Neural progenitor cell (in vitro differentiated cells): Measurements from ENCODE around the gene SLC6A18.

Experiments used
- EZH2 ChIP-seq: fragments of 200-600 bp; sonication (generic); IDR thresholded peaks from 2 replicates; pipeline ENCODE4 v1.6.1; 2017; ENCODE audit warnings: antibody characterized with exemption, mild to moderate bottlenecking, moderate library complexity
- EZH2phosphoT487 ChIP-seq: fragments of 200-600 bp; sonication (generic); IDR thresholded peaks from 2 replicates; pipeline ENCODE4 v1.6.1; 2017; ENCODE audit warnings: antibody characterized with exemption
- TF ChIP-seq, protein P1 (sequence below): fragments of 200-600 bp; sonication (generic); IDR thresholded peaks from 2 replicates; pipeline ENCODE4 v1.5.1; 2017; ENCODE audit warnings: antibody characterized with exemption, mild to moderate bottlenecking

DNA sequence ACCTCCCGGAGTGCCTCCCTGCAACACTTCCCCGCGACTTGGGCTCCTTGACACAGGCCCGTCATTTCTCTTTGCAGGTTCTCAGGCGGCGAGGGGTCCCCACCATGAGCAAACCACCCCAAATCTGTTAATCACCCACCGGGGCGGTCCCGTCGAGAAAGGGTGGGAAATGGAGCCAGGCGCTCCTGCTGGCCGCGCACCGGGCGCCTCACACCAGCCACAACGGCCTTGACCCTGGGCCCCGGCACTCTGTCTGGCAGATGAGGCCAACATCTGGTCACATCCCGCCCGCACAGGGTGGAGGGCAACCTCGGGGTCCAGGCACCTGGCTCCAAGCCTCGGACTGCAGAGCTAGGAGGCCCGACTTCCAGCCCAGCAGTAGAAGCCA is 70.5 kb downstream of the SLC6A18 start:
- TF ChIP-seq, protein P1, sequence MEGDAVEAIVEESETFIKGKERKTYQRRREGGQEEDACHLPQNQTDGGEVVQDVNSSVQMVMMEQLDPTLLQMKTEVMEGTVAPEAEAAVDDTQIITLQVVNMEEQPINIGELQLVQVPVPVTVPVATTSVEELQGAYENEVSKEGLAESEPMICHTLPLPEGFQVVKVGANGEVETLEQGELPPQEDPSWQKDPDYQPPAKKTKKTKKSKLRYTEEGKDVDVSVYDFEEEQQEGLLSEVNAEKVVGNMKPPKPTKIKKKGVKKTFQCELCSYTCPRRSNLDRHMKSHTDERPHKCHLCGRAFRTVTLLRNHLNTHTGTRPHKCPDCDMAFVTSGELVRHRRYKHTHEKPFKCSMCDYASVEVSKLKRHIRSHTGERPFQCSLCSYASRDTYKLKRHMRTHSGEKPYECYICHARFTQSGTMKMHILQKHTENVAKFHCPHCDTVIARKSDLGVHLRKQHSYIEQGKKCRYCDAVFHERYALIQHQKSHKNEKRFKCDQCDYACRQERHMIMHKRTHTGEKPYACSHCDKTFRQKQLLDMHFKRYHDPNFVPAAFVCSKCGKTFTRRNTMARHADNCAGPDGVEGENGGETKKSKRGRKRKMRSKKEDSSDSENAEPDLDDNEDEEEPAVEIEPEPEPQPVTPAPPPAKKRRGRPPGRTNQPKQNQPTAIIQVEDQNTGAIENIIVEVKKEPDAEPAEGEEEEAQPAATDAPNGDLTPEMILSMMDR, result no peak
- TF ChIP-seq EZH2 (no peak), EZH2phosphoT487 (no peak)
